ENCODE results near the gene CSNK1G3. TPM values are rescaled to one million over a fixed set of nuclear protein-coding genes. Genes with fewer than 3 reads are reported as not detected.

CSNK1G3 gene
- total and polyA plus RNA-seq, 2 donors (not counting 1 experiment from before 2014, with no cell fraction given): 31.9 to 57.0 TPM

GRCh38 chr5:123472150-123472924 lies 39.6 kb upstream of the CSNK1G3 start:
- TF ChIP-seq EZH2 (IDR thresholded peaks at IDR 0.05; ENCODE audit: low read length, missing control alignments) (no peak), CTCF (conservative IDR thresholded peaks at IDR 0.05 in 1 of 2, IDR thresholded peaks at IDR 0.05 in 1 of 2; ENCODE audit: low read depth in 1 of 2, low read length in 2 of 2) (no peak)
- no peak for DNase-seq (ENCODE audit: low read depth in 2 of 2)
- Histone ChIP-seq H3K36me3 (ENCODE audit: control insufficient read depth, insufficient read depth, low read length) (no peaks in the 10 kb centered on the region), H3K9ac (ENCODE audit: insufficient read depth, low read length) (no peak overlapping the region), H3K4me1 (ENCODE audit: control insufficient read depth, extremely low read depth, insufficient read depth, low read length) (no peaks in the 10 kb centered on the region), H3K79me2 (ENCODE audit: control insufficient read depth, insufficient read depth, low read length) (no peaks in the 10 kb centered on the region), H3K4me3 (replicated peaks in 1 of 4; ENCODE audit: control extremely low read depth in 1 of 4, insufficient read depth in 1 of 4, low read depth in 3 of 4, low read length in 4 of 4) (no peak overlapping the region), H3K27me3 (ENCODE audit: control insufficient read depth, insufficient read depth, low read length) (no peaks in the 10 kb centered on the region), H3K9me3 (ENCODE audit: control insufficient read depth, insufficient read depth, low read depth, low read length) (no peaks in the 10 kb centered on the region), H3K4me2 (ENCODE audit: extremely low read depth, insufficient read depth, low read length) (no peak overlapping the region), H2AFZ (ENCODE audit: low read length) (no peak overlapping the region), H4K20me1 (ENCODE audit: control insufficient read depth, extremely low read depth, insufficient read depth, low read length) (no peaks in the 10 kb centered on the region), H3K27ac (ENCODE audit: insufficient read depth, low read length) (no peak overlapping the region)

GRCh38 chr5:123474228-123474627 lies 37.7 kb upstream of the CSNK1G3 start:
- Histone ChIP-seq H3K4me1 (ENCODE audit: control insufficient read depth, extremely low read depth, insufficient read depth, low read length) (no peaks in the 10 kb centered on the region), H3K36me3 (ENCODE audit: control insufficient read depth, insufficient read depth, low read length) (no peaks in the 10 kb centered on the region), H3K4me3 (replicated peaks in 1 of 4; ENCODE audit: control extremely low read depth in 1 of 4, insufficient read depth in 1 of 4, low read depth in 3 of 4, low read length in 4 of 4) (no peak overlapping the region), H3K4me2 (ENCODE audit: extremely low read depth, insufficient read depth, low read length) (no peak overlapping the region), H3K9me3 (ENCODE audit: control insufficient read depth, insufficient read depth, low read depth, low read length) (no peaks in the 10 kb centered on the region), H2AFZ (ENCODE audit: low read length) (no peak overlapping the region), H3K27ac (ENCODE audit: insufficient read depth, low read length) (no peak overlapping the region), H3K79me2 (ENCODE audit: control insufficient read depth, insufficient read depth, low read length) (no peaks in the 10 kb centered on the region), H3K9ac (ENCODE audit: insufficient read depth, low read length) (no peak overlapping the region), H4K20me1 (ENCODE audit: control insufficient read depth, extremely low read depth, insufficient read depth, low read length) (no peaks in the 10 kb centered on the region), H3K27me3 (ENCODE audit: control insufficient read depth, insufficient read depth, low read length) (no peaks in the 10 kb centered on the region)
- DNase-seq (ENCODE audit: low read depth in 2 of 2): peak in 1 of 2 donors; percentile 16
- TF ChIP-seq CTCF (conservative IDR thresholded peaks at IDR 0.05 in 1 of 2, IDR thresholded peaks at IDR 0.05 in 1 of 2; ENCODE audit: low read depth in 1 of 2, low read length in 2 of 2): no peak
- no peak for TF ChIP-seq EZH2 (IDR thresholded peaks at IDR 0.05; ENCODE audit: low read length, missing control alignments)

GRCh38 chr5:123476731-123477130 lies 35.2 kb upstream of the CSNK1G3 start:
- Histone ChIP-seq H3K4me3 (replicated peaks in 1 of 4; ENCODE audit: control extremely low read depth in 1 of 4, insufficient read depth in 1 of 4, low read depth in 3 of 4, low read length in 4 of 4) (no peak overlapping the region), H3K4me2 (ENCODE audit: extremely low read depth, insufficient read depth, low read length) (no peak overlapping the region), H3K9me3 (ENCODE audit: control insufficient read depth, insufficient read depth, low read depth, low read length) (no peaks in the 10 kb centered on the region), H2AFZ (ENCODE audit: low read length) (no peak overlapping the region), H3K36me3 (ENCODE audit: control insufficient read depth, insufficient read depth, low read length) (no peaks in the 10 kb centered on the region), H3K27me3 (ENCODE audit: control insufficient read depth, insufficient read depth, low read length) (no peaks in the 10 kb centered on the region), H3K9ac (ENCODE audit: insufficient read depth, low read length) (no peak overlapping the region), H3K27ac (ENCODE audit: insufficient read depth, low read length) (no peak overlapping the region), H3K4me1 (ENCODE audit: control insufficient read depth, extremely low read depth, insufficient read depth, low read length) (no peaks in the 10 kb centered on the region), H3K79me2 (ENCODE audit: control insufficient read depth, insufficient read depth, low read length) (no peaks in the 10 kb centered on the region), H4K20me1 (ENCODE audit: control insufficient read depth, extremely low read depth, insufficient read depth, low read length) (no peaks in the 10 kb centered on the region)
- no peak for DNase-seq (ENCODE audit: low read depth in 2 of 2)
- TF ChIP-seq CTCF (conservative IDR thresholded peaks at IDR 0.05 in 1 of 2, IDR thresholded peaks at IDR 0.05 in 1 of 2; ENCODE audit: low read depth in 1 of 2, low read length in 2 of 2): no peak
- TF ChIP-seq EZH2 (IDR thresholded peaks at IDR 0.05; ENCODE audit: low read length, missing control alignments): no peak

All from fibroblast of lung (primary cell).